ENCODE measurements around the gene HOXC4.
"Not testable (repeated sequence)": the region's sequence is repeated elsewhere in the genome, so short reads cannot be mapped to it uniquely, and the experiment has no call there.

HOXC4 gene

DNA sequence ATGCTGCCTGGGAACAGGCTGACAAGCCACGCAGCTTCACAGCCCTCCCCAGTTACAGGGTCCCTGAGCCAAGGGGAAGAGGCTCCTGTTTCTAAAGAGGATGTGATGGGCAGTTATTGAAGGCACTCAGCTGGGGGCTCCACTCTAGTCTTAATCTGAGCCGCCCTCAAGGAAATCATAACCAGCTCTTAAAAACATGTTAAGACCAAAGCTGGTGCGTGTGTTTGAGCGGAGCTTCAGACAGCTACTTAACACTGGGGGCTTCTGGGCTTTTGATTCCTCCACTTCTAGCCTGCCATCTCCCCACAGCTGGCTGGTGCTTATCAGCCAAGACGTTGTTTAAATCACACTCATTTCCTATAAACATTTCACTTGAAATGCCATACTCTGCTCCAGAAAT is 42.3 kb downstream of the HOXC4 start:
- DNase-seq: not testable (repeated sequence)

DNA sequence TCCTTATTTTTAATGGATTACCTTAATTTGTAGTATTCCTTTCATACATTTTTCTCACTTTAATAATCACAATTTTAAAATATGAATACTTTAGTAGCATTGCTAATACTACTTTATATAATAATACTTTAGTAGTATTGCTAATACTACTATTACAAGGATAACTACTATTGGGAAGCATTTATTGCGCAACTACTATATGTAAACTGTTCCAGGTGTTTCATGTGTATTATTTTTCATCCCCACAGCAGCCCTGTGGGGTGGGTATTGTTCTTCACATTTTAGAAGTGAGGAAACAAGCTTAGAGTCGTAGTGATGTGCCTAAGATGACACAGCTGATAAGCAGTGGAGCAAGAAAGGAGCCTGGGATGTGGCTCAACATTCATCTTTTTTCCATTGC is 45.0 kb downstream of the HOXC4 start:
- DNase-seq: not testable (repeated sequence)

DNA sequence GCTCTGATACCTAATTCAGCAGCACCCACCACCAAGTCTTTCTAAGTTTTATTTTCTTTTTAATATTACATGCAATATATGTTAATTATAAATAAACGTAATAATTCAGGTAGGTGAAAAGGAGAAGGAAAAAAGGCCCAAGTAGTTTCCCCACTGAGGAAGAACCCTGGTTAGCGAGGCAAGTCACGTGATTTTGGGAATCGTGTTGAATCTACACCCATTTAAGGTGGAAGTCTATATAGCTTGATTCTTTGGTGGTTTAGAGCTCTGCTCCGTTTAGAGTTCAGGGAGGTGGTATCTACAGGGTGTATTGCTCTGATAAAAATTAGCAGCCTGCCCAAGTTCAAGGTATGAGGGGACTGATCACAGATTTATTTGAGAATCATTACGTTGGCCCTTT is 47.0 kb downstream of the HOXC4 start:
- not testable (repeated sequence) for DNase-seq

DNA sequence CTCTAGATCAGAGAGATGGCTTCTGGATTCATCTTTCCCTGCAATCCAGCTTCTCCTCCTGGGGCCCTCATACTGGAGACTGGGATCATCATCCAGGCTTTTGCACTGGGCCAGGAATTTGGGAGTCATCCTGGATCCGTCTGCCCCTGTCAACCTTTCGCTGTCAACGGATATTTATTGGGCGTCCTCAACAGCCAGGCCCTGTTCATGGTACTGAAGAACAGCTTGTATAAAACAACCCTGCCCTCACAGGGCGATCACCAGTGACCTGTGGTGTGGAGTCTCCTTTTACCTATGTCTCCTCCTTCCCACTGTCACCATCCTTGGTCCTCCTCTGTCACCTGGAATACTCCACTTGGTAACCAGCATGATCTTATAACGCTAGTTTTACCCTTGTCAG is 48.6 kb downstream of the HOXC4 start:
- not testable (repeated sequence) for DNase-seq

DNA sequence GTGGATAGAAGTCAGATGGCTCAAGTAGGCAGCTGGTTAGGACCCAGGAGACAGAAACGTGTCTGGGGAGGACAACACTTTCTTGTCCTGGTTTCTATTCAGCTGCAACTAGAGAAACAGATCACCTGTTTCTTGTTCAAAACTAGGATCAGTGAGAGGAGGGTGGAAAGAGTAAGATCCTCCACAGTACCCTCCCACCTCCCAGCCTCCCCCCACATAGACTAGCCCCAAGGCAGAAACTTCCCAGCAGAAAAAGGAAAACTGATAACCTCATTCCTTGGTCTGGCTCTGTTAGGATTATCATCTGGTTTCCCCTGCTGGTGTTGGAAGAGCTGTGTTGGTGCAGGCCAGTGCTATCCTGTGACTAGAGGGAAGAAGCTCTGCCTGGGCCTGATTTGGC is 50.2 kb downstream of the HOXC4 start:
- not testable (repeated sequence) for DNase-seq

Measured in stimulated activated naive CD4-positive, alpha-beta T cell (primary cell).